Left lobe of liver (tissue), 2 donors: ENCODE data around the gene CALB2. TPM values are rescaled to one million over a fixed set of nuclear protein-coding genes. Genes with fewer than 3 reads are reported as not detected.
"Not testable (repeated sequence)": the region's sequence is repeated elsewhere in the genome, so short reads cannot be mapped to it uniquely, and the experiment has no call there.

Experiments
- ATAC-seq: fragments of 200-7000 bp; cut with Tn5 transposase; one replicate; pipeline ENCODE4 v1.9.1; 2020; ENCODE audit warnings: mild to moderate bottlenecking, moderate library complexity
- DNase-seq: peaks from one replicate; pipeline ENCODE4 v3.0.0-alpha.2; 2020; ENCODE audit warnings: low spot score
- total RNA-seq: library from RNA; stranded (reverse); gene quantifications from one replicate; pipeline ENCODE4 v1.2.1, GENCODE V29; 2021
- donor health status: DM: no; HTN: no; CAD: no; lungs with moderate emphysema.
- donor health status: DM: no; HTN: yes; CAD: no.

CALB2 gene
- total RNA-seq, 1 donor from 2014 or later, result not detected

DNA sequence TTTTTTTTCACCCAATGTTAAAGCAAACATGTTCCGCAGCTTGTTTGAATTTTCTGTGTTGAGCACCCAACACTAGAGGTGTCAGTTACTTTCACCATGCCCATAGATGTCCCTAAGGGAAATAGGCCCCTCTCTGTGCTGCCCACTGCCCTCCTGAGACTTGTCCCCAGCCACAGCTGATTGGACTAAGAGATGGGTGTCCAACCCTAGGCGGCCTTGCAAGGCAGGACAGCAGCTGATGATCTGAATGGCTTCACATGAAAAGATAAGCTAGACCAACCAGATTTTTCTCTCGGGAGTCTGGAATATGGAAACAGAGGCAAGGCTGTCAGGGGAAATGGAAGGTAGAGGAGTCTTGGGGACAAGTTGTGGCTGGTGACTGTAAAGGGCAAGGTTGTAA is 6.1 kb upstream of the CALB2 start:
- ATAC-seq (no peak), DNase-seq (peak; percentile 15)

DNA sequence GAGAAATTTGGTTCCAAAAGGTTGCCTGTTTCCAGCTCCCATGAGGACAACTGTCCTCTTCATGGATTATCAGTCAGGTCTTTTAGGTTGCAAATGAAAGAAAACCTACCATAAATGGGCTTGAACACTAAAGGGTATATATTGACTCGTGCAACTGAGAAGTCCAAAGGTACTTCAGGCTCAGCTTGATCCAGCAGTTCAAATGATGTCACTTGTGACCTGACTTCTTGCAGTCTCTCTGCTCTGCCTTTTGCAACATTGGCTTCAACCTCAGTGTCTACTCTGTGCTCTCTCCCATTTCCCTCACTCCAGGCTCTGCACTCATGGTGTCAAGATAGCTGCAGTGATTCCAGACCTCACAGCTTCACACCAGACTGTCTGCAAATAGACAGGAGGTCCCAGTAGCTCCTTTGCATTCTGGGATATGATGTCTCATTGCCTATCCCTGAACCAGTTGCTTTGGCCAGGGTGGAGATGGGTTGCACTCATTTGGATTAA is 5.5 kb upstream of the CALB2 start:
- ATAC-seq (no peak), DNase-seq (peak; percentile 22)

GRCh38 chr16:71353736-71354135 is 4.8 kb upstream of the CALB2 start:
- DNase-seq (peak; percentile 16), ATAC-seq (no peak)

DNA sequence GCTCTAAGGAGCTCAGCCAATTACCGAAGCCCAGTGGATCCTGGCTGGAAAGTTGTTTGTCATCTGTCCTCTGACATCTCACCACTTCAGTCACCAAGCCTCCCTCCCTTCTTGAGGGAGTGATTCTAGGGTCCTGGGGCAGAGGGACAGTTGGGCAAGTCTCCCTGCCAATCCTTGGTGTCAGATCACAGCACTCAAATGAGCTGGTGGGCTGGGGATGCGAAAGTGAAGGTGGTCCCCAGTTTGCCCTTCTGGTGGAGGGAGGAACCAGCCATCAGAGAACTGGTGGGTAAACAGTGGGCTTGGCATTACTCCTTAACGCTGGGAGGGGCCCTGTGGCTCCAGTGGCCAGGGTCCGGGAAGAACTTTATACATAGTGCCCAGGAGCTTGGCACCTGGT is 4.4 kb upstream of the CALB2 start:
- peak; percentile 24 for DNase-seq
- ATAC-seq, result no peak

GRCh38 chr16:71356051-71356740 is 2.3 kb upstream of the CALB2 start:
- ATAC-seq (no peak), DNase-seq (no peak)

- ATAC-seq, DNase-seq: not testable (repeated sequence)
Measured at GRCh38 chr16:71356936-71357335, 1.6 kb upstream of the CALB2 start.

DNA sequence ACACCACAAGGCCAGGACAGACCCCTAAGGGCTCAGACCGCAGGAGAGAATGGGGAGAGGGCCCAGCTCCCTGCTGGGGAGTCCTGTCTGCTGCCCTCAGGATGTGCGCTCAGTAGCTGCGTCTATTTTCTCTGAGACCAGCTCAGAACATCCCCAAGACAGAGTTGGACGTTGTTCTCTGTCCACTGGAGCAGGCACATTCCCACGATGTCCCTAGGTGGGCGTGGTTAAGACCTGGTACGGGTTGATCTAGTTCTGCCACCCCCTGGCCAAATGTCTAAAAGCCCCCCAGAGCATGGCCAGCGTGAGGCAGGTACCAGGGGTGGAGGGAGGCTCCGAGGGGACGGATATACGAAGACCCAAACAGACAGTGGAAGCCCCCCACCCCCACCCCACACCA is 842 bp upstream of the CALB2 start:
- peak; percentile 7 for ATAC-seq
- no peak for DNase-seq

DNA sequence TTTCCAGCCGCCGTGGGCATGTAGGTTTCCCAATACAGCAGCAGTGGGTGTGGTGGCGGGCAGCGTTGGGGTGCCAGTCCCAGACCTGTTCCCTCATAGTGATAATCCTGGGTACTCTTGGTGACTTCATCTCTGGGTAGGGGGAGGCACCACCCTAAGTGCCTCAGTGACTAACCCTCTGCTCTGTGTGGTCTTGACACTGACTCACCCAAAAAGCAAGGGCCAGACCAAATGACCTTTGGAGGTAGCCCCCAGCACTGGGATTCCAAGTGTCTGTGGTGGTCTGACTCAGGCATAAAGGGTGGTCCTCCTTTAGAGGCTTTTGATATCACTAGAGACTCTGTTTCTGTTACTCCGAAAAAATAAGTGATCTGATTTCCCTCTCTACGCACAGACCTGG is 908 bp downstream of the CALB2 start:
- DNase-seq, result no peak
- ATAC-seq, result no peak

DNA sequence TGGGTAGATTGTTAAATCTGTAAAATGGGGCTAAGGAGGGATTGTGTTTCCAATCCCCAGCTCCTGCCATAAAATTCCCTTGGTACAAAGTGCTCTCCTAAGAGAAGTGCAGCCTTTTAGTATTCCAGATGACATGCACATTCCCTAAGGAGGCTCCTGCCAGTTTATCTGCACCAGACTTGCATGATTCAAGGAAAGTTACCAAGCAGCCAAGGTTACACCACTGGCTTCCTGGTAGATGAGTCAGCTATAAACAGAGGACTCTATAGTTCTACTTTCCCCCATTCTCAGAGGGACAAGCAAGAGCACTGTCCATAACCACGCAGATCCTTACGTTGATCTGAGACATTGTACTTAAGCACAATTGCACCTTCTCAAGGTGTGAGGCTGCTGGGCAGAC is 1.9 kb downstream of the CALB2 start:
- ATAC-seq (no peak), DNase-seq (no peak)

- ATAC-seq (no peak), DNase-seq (no peak)
Measured at GRCh38 chr16:71364133-71364681, 5.7 kb downstream of the CALB2 start.

GRCh38 chr16:71365021-71365420 is 6.5 kb downstream of the CALB2 start:
- DNase-seq (no peak), ATAC-seq (no peak)

- ATAC-seq, result peak; percentile 68
- no peak for DNase-seq
Measured at GRCh38 chr16:71367241-71367976, 8.9 kb downstream of the CALB2 start.

- DNase-seq, result no peak
- ATAC-seq, result no peak
Measured at GRCh38 chr16:71368958-71369357, 10.4 kb downstream of the CALB2 start.

DNA sequence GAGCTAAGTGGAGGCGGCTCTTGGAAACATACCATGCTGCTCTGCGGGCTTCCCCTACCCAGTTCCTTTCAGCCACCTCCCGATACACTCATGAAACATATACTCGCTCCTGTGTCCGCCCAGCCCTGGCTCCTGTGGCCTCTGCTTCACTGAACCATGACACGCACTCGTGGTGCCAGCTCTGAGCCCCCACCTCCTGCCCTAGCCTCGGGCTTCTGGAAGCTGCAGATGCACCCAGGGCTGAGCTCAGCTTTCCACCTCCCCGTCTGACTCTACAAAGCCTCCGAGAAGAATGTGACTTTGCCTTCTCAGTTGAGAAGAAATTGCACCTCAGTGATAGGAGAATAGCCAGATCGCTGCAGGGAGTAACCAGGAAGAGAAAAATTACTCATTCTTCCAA is 11.0 kb downstream of the CALB2 start:
- no peak for DNase-seq
- ATAC-seq, result no peak

- no peak for DNase-seq
- ATAC-seq, result no peak
Measured at GRCh38 chr16:71371237-71371636, 12.7 kb downstream of the CALB2 start.

GRCh38 chr16:71373073-71373472 is 14.6 kb downstream of the CALB2 start:
- no peak for DNase-seq
- ATAC-seq, result no peak

GRCh38 chr16:71376465-71377157 is 18.1 kb downstream of the CALB2 start:
- DNase-seq (no peak), ATAC-seq (no peak)

DNA sequence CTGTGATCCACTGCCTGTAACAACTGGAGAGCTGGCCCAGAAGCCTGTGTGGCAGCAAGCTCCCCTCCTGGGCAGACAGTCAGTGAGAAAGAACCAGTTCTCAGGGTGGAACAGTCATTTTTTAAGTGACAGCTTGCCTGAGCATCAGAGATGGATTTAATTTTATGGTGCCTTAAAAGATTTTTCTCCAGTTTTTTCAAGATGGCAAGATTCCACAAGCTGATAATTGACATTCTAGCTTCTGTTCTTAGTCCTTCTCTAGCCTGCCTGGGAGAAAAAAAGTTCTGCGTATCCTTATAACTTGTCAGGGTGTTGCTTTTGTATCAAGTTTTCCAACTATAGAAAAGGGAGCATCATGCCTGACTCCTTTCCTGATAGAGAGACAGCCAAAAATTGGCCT is 21.2 kb downstream of the CALB2 start:
- ATAC-seq, result no peak

GRCh38 chr16:71380831-71381230 is 22.3 kb downstream of the CALB2 start:
- ATAC-seq (no peak), DNase-seq (no peak)

More for the DNA sequence above, 21.2 kb downstream of the CALB2 start:
- no peak for DNase-seq

DNA sequence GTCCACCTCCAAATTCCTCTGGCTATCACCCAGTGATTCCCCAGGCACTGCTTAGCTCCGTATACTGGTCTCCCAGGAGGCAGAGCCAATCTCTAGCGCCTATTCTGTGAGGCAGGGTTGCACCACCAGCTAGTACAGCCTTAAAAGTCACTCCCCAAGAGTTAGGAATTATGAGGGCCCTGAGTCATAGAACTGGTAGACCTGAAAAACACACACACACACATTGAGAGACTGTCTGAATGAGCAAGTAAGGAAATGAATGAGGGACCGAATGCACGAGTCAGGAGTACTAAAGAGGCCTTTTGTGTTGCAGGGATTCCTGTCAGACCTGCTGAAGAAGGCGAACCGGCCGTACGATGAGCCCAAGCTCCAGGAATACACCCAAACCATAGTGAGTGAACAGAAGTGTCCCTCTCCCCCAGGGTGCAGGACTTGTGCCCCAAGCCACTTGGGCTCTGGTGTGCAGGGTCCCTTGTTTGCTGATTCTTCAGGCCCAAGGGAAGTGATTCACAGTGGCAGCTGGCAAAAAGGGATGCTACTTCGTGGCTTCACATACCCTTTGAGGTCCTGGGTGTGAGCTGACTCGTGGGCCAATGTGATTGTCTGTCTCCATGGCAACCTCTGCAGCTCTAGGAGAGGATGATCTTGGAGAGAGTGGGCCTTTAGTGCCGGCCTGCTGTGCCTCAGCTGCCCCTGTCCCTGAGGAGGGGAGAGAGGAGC is 24.7 kb downstream of the CALB2 start:
- DNase-seq, result no peak
- no peak for ATAC-seq
